HCT116 (cell line): ENCODE results near the gene IMMT.

Experiments used
- CEBPB ChIP-seq: IDR thresholded peaks from 2 replicates; pipeline ENCODE4 v1.6.1; 2012; ENCODE audit warnings: low read depth
- EGR1 ChIP-seq: IDR thresholded peaks from 2 replicates; pipeline ENCODE4 v1.6.1; 2012; ENCODE audit warnings: low read depth
- EZH2 ChIP-seq: fragments of 200-600 bp; sonication (generic); IDR thresholded peaks from 2 replicates; pipeline ENCODE4 v1.6.1; 2017; ENCODE audit warnings: antibody characterized with exemption, mixed run types
- EZH2phosphoT487 ChIP-seq: fragments of 200-600 bp; IDR thresholded peaks from 2 replicates; pipeline ENCODE4 v1.6.1; 2018; ENCODE audit warnings: antibody characterized with exemption, borderline replicate concordance
- FOSL1 ChIP-seq: IDR thresholded peaks from 2 replicates; pipeline ENCODE4 v1.6.1; 2012; ENCODE audit warnings: low read depth
- JUND ChIP-seq: IDR thresholded peaks from 2 replicates; pipeline ENCODE4 v1.6.1; 2012
- POLR2A ChIP-seq: IDR thresholded peaks from 2 replicates; pipeline ENCODE4 v1.7.0; 2011; ENCODE audit warnings: borderline replicate concordance; ENCODE audit not compliant: insufficient read depth, insufficient read length; ENCODE audit errors: extremely low read depth
- POLR2AphosphoS5 ChIP-seq: IDR thresholded peaks from 2 replicates; pipeline ENCODE4 v1.6.1; 2011; ENCODE audit warnings: mild to moderate bottlenecking, low read depth, low read length, moderate library complexity
- ZFX ChIP-seq: fragments of 450-650 bp; IDR thresholded peaks from 2 replicates; pipeline ENCODE4 v1.6.1; 2017
- ZNF274 ChIP-seq: fragments of 200-500 bp; sonication (Bioruptor generic); IDR thresholded peaks from 2 replicates; pipeline ENCODE4 v1.6.1; 2014; ENCODE audit warnings: mild to moderate bottlenecking, low read depth, low read length, inconsistent platforms
- TF ChIP-seq, protein P1 (sequence below), 3 experiments: fragments of 200-600 bp in 1 of 3; sonication (generic) in 1 of 3; IDR thresholded peaks in 2 of 3; conservative IDR thresholded peaks in 1 of 3; 2 replicates each; pipeline ENCODE4 v1.5.1; 2012 to 2017; ENCODE audit warnings: low read depth in 2 of 3, low read length in 2 of 3, antibody characterized with exemption in 1 of 3, borderline replicate concordance in 1 of 3, control low read depth in 1 of 3, mild to moderate bottlenecking in 1 of 3, mixed read lengths in 1 of 3, mixed run types in 1 of 3, moderate library complexity in 1 of 3; ENCODE audit not compliant: insufficient read depth in 1 of 3

DNA sequence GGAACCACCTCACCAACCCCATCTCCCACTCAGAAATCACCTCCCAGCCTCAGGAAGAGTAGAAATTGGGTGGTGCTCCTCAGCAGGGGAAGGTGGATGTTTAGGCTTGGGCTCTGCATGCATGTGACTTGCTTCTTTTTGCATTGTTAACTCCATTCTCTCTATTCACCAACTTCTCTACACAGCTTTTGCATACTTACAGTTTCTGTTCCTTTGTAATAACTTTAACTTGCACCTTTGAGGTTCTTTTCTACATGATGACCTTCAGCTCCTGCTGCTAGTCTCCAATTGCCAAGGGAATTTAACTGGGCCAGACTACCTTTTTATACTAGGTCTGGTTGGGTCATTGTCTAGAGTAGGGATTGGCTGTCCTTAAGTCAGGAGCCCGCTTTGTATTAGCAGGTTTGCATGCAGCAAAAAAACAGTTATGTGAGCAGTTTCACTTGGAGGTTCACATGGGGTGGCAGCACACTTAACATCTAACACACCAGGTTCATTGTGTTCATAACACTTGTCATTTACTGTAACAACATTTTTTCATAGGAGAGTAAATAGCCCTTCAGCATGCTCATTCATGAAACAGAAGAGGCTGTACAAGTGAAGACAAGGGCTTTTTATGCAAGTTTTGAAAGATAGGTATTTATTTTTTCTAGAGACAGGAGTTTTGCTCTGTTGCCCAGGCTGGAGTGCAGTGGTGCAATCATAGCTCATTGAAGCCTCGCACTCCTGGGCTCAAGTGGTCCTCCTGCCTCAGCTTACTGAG lies 16.0 kb upstream of the IMMT start:
- TF ChIP-seq POLR2A (no peak), EGR1 (no peak), POLR2AphosphoS5 (no peak), CEBPB (no peak), EZH2phosphoT487 (no peak), ZFX (no peak), JUND (no peak), ZNF274 (no peak), FOSL1 (no peak), EZH2 (no peak)
- TF ChIP-seq, protein P1, sequence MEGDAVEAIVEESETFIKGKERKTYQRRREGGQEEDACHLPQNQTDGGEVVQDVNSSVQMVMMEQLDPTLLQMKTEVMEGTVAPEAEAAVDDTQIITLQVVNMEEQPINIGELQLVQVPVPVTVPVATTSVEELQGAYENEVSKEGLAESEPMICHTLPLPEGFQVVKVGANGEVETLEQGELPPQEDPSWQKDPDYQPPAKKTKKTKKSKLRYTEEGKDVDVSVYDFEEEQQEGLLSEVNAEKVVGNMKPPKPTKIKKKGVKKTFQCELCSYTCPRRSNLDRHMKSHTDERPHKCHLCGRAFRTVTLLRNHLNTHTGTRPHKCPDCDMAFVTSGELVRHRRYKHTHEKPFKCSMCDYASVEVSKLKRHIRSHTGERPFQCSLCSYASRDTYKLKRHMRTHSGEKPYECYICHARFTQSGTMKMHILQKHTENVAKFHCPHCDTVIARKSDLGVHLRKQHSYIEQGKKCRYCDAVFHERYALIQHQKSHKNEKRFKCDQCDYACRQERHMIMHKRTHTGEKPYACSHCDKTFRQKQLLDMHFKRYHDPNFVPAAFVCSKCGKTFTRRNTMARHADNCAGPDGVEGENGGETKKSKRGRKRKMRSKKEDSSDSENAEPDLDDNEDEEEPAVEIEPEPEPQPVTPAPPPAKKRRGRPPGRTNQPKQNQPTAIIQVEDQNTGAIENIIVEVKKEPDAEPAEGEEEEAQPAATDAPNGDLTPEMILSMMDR (IDR thresholded peaks at IDR 0.05 in 2 of 3, conservative IDR thresholded peaks at IDR 0.05 in 1 of 3; ENCODE audit: borderline replicate concordance in 1 of 3, insufficient read depth in 1 of 3, low read depth in 2 of 3, low read length in 2 of 3) = no peak
